ENCODE data around the gene ALPK3.

Gene ALPK3

GRCh38 chr15:84773716-84774115 lies 43.4 kb upstream of the ALPK3 start:
- Histone ChIP-seq H3K27ac (ENCODE audit: low read depth, low read length) (no peak overlapping the region), H3K4me1 (ENCODE audit: control insufficient read depth, low read length) (no peaks in the 10 kb centered on the region), H3K9me3 (ENCODE audit: control insufficient read depth, insufficient read depth, low read length) (no peaks in the 10 kb centered on the region), H3K79me2 (ENCODE audit: control insufficient read depth, low read length) (peaks cover 89% of the 10 kb centered on the region), H4K20me1 (ENCODE audit: control insufficient read depth, insufficient read depth, low read depth, low read length) (0 out of 2 replicates have a peak, but pooled peaks cover 4% of the 10 kb centered on the region), H3K36me3 (ENCODE audit: control insufficient read depth, low read length) (peaks cover 41% of the 10 kb centered on the region), H3K4me2 (ENCODE audit: low read length) (no peak overlapping the region), H3K9me2 (replicated peaks; ENCODE audit: control insufficient read depth, low read length) (no peaks in the 10 kb centered on the region), H3F3A (ENCODE audit: control insufficient read depth, insufficient read depth) (no peaks in the 10 kb centered on the region), H3K4me3 (ENCODE audit: low read length) (no peak overlapping the region), H3K27me3 (ENCODE audit: control insufficient read depth, low read length) (no peaks in the 10 kb centered on the region)
- TF ChIP-seq EZH2phosphoT487 (IDR thresholded peaks at IDR 0.05; ENCODE audit: borderline replicate concordance, low read length) = no peak
- TF ChIP-seq CTCF (IDR thresholded peaks at IDR 0.05; ENCODE audit: low read depth, low read length, poor library complexity, severe bottlenecking) = no peak

GRCh38 chr15:84775867-84776449 lies 41.2 kb upstream of the ALPK3 start:
- H3K36me3 ChIP-seq (ENCODE audit: control insufficient read depth, low read length) = peaks cover 35% of the 10 kb centered on the region
- no peaks in the 10 kb centered on the region for H3K4me1 ChIP-seq (ENCODE audit: control insufficient read depth, low read length)
- H3F3A ChIP-seq (ENCODE audit: control insufficient read depth, insufficient read depth) = no peaks in the 10 kb centered on the region
- H3K4me2 ChIP-seq (ENCODE audit: low read length) = no peak overlapping the region
- no peak overlapping the region for H3K4me3 ChIP-seq (ENCODE audit: low read length)
- H4K20me1 ChIP-seq (ENCODE audit: control insufficient read depth, insufficient read depth, low read depth, low read length) = no peaks in the 10 kb centered on the region
- peaks cover 85% of the 10 kb centered on the region for H3K79me2 ChIP-seq (ENCODE audit: control insufficient read depth, low read length)
- H3K9me3 ChIP-seq (ENCODE audit: control insufficient read depth, insufficient read depth, low read length) = no peaks in the 10 kb centered on the region
- no peak overlapping the region for H3K27ac ChIP-seq (ENCODE audit: low read depth, low read length)
- H3K27me3 ChIP-seq (ENCODE audit: control insufficient read depth, low read length) = no peaks in the 10 kb centered on the region
- TF ChIP-seq EZH2phosphoT487 (IDR thresholded peaks at IDR 0.05; ENCODE audit: borderline replicate concordance, low read length) = no peak
- TF ChIP-seq CTCF (IDR thresholded peaks at IDR 0.05; ENCODE audit: low read depth, low read length, poor library complexity, severe bottlenecking) = no peak
- no peaks in the 10 kb centered on the region for H3K9me2 ChIP-seq (replicated peaks; ENCODE audit: control insufficient read depth, low read length)

- peaks cover 43% of the 10 kb centered on the region for H3K36me3 ChIP-seq (ENCODE audit: control insufficient read depth, low read length)
- 0 out of 2 replicates have a peak, but pooled peaks cover 3% of the 10 kb centered on the region for H4K20me1 ChIP-seq (ENCODE audit: control insufficient read depth, insufficient read depth, low read depth, low read length)
- no peaks in the 10 kb centered on the region for H3K9me3 ChIP-seq (ENCODE audit: control insufficient read depth, insufficient read depth, low read length)
- peaks cover 81% of the 10 kb centered on the region for H3K79me2 ChIP-seq (ENCODE audit: control insufficient read depth, low read length)
- no peaks in the 10 kb centered on the region for H3F3A ChIP-seq (ENCODE audit: control insufficient read depth, insufficient read depth)
- TF ChIP-seq EZH2phosphoT487 (IDR thresholded peaks at IDR 0.05; ENCODE audit: borderline replicate concordance, low read length) = no peak
- TF ChIP-seq CTCF (IDR thresholded peaks at IDR 0.05; ENCODE audit: low read depth, low read length, poor library complexity, severe bottlenecking) = no peak
- H3K27me3 ChIP-seq (ENCODE audit: control insufficient read depth, low read length) = no peaks in the 10 kb centered on the region
- H3K27ac ChIP-seq (ENCODE audit: low read depth, low read length) = no peak overlapping the region
- no peak overlapping the region for H3K4me2 ChIP-seq (ENCODE audit: low read length)
- H3K4me3 ChIP-seq (ENCODE audit: low read length) = no peak overlapping the region
- H3K4me1 ChIP-seq (ENCODE audit: control insufficient read depth, low read length) = no peaks in the 10 kb centered on the region
- no peaks in the 10 kb centered on the region for H3K9me2 ChIP-seq (replicated peaks; ENCODE audit: control insufficient read depth, low read length)
Measured at GRCh38 chr15:84778194-84778593, 39.0 kb upstream of the ALPK3 start.
